Measurements from ENCODE around the gene OBP2B. TPM values are rescaled to one million over a fixed set of nuclear protein-coding genes. Genes with fewer than 3 reads are reported as not detected.
"Not testable (repeated sequence)": the region's sequence is repeated elsewhere in the genome, so short reads cannot be mapped to it uniquely, and the experiment has no call there.

The OBP2B gene
- total RNA-seq, 1 donor from 2014 or later = not detected

DNA sequence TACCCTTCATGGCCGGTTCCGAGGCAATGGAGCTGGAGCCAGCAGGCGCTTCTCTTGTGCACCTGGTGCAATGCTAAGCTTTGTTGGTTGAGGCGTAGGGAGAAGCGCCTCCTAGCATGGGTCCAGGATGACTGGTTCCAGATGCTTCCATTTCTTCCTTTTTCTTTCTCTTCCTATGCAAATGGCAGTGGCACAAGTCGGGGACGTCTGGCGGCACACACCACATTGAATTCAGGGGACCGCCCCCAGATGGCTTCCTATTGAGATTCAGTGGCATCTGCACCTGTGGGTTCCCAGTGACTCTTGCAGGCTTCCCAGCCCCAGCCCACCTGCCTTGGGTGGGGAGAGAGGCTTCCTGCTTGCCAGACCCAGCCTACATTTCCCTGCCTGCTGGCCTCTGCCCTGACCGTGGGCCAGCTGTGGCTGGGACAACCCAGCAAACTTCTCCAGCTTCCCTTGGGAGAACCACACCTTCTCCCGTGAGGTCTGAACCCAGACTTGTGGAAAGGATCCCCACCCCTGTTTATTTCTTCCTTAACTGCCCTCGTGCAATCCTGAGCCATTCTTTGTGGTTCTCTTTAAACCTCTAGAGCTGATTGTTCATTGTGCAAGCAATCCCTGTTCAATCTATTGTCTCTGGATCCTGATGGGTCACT, 8.4 kb upstream of the OBP2B start:
- not testable (repeated sequence) for DNase-seq (ENCODE audit: extremely low spot score, unreplicated experiment); H3K9me3 Mint-ChIP-seq; H3K36me3 Mint-ChIP-seq; H3K4me3 Mint-ChIP-seq; H3K27ac Mint-ChIP-seq; H3K4me1 Mint-ChIP-seq (ENCODE audit: unreplicated experiment)
- H3K27me3 Mint-ChIP-seq = peaks cover 72% of the 10 kb centered on the region

DNA sequence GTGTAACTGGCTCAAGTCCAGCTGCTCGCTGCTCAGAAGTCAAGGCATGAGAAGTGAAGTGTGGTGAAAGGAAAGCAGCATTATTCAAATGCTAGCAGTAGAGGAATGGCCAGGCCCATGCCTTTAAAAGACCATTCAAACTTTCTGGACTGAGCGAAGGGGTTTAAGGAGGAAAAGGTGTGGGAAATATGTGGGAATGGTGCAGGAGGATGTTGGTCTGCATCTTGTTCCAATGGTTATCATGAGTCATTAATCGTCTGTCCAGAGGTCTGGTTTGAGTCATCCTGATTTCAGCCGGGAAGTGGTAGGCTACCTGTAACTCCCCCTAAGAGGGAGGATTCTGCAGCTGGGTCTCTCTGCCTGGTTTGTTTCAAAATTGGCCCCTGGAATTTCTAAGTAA, 5.2 kb upstream of the OBP2B start:
- not testable (repeated sequence) for H3K27ac Mint-ChIP-seq; H3K36me3 Mint-ChIP-seq; H3K4me3 Mint-ChIP-seq; H3K9me3 Mint-ChIP-seq; H3K4me1 Mint-ChIP-seq (ENCODE audit: unreplicated experiment); DNase-seq (ENCODE audit: extremely low spot score, unreplicated experiment)
- peaks cover 68% of the 10 kb centered on the region for H3K27me3 Mint-ChIP-seq

GRCh38 chr9:133210609-133211008, 1.6 kb upstream of the OBP2B start:
- Mint-ChIP-seq H3K27ac (no peak overlapping the region), H3K27me3 (peaks cover 40% of the 10 kb centered on the region), H3K36me3 (no peaks in the 10 kb centered on the region), H3K4me3 (no peak overlapping the region), H3K9me3 (peaks cover 5% of the 10 kb centered on the region), H3K4me1 (ENCODE audit: unreplicated experiment) (no peaks in the 10 kb centered on the region)
- peak; percentile 36 for DNase-seq (ENCODE audit: extremely low spot score, unreplicated experiment)
- no peak for TF ChIP-seq CTCF (conservative IDR thresholded peaks at IDR 0.05)

DNA sequence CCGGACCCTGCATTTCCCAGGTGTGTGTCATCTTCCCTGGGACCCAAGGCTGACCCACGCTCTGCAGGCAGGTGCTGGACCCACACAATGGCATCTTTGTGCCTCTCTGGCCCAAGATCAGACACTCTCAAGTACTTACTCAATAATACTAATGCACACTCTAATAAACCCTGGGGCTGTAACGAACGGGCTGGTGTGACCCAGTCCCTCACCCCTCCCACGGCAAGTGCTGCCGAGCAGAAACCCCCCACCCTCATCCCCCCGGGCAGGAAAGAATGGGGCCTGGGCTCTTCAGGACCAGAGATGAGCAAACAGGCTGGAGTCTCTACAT, 1.1 kb upstream of the OBP2B start:
- peak; percentile 50 for DNase-seq (ENCODE audit: extremely low spot score, unreplicated experiment)
- Mint-ChIP-seq H3K36me3 (no peaks in the 10 kb centered on the region), H3K9me3 (peaks cover 5% of the 10 kb centered on the region), H3K27me3 (peaks cover 37% of the 10 kb centered on the region), H3K4me1 (ENCODE audit: unreplicated experiment) (no peaks in the 10 kb centered on the region), H3K27ac (no peak overlapping the region), H3K4me3 (no peak overlapping the region)
- TF ChIP-seq CTCF (conservative IDR thresholded peaks at IDR 0.05) = no peak

DNA sequence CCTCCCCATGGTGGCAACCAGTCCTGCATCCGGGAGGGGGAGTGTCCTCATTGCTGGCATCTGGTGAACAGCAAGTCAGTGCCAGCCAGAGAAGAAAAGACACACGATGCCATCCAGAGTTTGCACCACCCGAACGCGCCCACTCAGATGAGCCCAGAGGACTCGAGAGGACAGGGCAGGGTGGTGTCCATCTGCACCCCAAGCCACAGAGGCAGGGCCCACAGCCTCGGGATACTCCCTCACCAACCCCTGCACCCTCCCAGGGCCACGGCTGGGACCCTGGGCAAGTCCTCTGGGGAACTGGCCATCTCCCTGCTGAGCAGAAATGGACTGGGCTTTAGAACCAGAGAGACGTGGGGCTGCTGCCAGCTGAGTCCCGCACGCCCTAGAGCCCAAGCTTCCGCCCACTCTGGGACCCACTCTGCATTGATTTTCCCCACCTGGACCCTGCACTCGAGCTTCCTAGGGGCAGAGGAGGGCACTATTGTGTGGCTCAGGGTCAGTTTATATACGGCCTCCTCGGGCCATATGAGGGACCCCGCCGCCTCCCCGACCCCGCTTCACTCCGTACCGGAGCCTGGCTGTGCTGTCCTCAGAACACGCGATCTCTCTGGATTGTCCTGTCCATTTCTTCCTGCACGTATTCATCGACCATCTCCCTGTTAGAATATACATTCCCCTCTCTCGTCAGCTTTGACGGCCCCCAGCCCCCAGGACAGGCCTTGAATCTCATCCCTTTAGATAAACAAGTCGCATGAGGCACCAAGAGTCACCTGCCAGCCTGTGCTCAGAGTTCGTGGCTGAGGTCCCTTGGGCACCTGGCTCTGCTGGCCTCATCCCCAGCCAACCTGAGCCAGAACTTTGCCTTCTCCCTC, 514 bp upstream of the OBP2B start:
- not testable (repeated sequence) for H3K36me3 Mint-ChIP-seq; H3K27ac Mint-ChIP-seq; H3K4me3 Mint-ChIP-seq; H3K4me1 Mint-ChIP-seq (ENCODE audit: unreplicated experiment); H3K9me3 Mint-ChIP-seq
- H3K27me3 Mint-ChIP-seq = peaks cover 31% of the 10 kb centered on the region
- peak; percentile 55 for DNase-seq (ENCODE audit: extremely low spot score, unreplicated experiment)

GRCh38 chr9:133208171-133208879, 725 bp downstream of the OBP2B start:
- H3K4me3 Mint-ChIP-seq; H3K9me3 Mint-ChIP-seq; H3K36me3 Mint-ChIP-seq; DNase-seq (ENCODE audit: extremely low spot score, unreplicated experiment); H3K4me1 Mint-ChIP-seq (ENCODE audit: unreplicated experiment); H3K27ac Mint-ChIP-seq: not testable (repeated sequence)
- peaks cover 21% of the 10 kb centered on the region for H3K27me3 Mint-ChIP-seq

DNA sequence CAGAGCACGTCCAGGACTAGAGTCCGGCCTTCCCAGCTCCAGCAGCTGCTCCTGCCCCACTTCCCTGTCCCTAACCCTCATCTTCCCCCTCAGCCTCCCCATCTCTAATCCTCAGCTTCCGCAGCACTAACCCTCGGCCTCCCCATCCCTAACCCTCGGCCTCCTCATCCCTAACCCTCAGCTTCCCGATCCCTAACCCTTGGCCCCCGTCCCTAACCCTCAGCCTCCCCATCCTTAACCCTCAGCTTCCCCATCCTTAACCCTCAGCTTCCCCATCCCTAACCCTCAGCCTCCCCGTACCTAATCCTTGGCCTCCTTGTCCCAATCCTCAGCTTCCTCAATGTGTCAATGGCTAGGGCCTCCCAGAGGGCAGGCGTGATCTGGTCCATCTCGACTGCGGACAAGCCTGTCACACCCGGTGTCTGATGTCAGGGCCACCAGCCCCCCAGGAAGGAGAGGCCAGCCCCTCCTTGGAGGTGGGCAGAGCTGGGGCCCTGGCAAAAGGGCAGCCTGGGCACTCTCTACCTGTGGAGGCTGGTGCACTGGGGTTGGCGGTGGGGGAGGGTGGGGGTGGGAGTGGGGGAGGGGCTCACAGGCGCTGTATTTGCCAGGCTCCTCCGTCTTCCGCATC, 1.4 kb downstream of the OBP2B start:
- Mint-ChIP-seq H3K9me3 (no peaks in the 10 kb centered on the region), H3K36me3 (no peaks in the 10 kb centered on the region), H3K4me1 (ENCODE audit: unreplicated experiment) (no peaks in the 10 kb centered on the region), H3K27me3 (peaks cover 23% of the 10 kb centered on the region), H3K27ac (no peak overlapping the region), H3K4me3 (no peak overlapping the region)
- peak; percentile 62 for DNase-seq (ENCODE audit: extremely low spot score, unreplicated experiment)
- no peak for TF ChIP-seq CTCF (conservative IDR thresholded peaks at IDR 0.05)
